HL-60 (cell line): ENCODE measurements around the gene PTK7.

Source experiments
- DNase-seq, 2 experiments: peaks; one replicate each; pipeline ENCODE4 v3.0.0-alpha.2; 2010 to 2020; ENCODE audit warnings: low read depth in 1 of 2, low spot score in 1 of 2
- H3K27ac ChIP-seq: fragments of 250-450 bp; sonication (Bioruptor Pico); replicated peaks from 2 replicates; pipeline ENCODE4 v1.5.1; 2020; ENCODE audit warnings: mild to moderate bottlenecking, moderate library complexity
- H3K27me3 ChIP-seq: fragments of 250-450 bp; sonication (Bioruptor Pico); 2 replicates; pipeline ENCODE4 v1.5.1; 2021; ENCODE audit warnings: mild to moderate bottlenecking, moderate library complexity; ENCODE audit not compliant: insufficient read depth, poor library complexity, severe bottlenecking
- H3K4me3 ChIP-seq: replicated peaks from 2 replicates; pipeline ENCODE4 v1.5.1; 2011; ENCODE audit warnings: mild to moderate bottlenecking, control low read depth, low read length; ENCODE audit not compliant: insufficient read depth
- GABPA ChIP-seq: IDR thresholded peaks from 2 replicates; pipeline ENCODE4 v1.6.1; 2012; ENCODE audit warnings: low read depth
- POLR2AphosphoS5 ChIP-seq: IDR thresholded peaks from 2 replicates; pipeline ENCODE4 v1.6.1; 2012; ENCODE audit warnings: low read depth
- SPI1 ChIP-seq: IDR thresholded peaks from 2 replicates; pipeline ENCODE4 v1.6.1; 2012; ENCODE audit warnings: low read depth, mild to moderate bottlenecking, borderline replicate concordance
- TF ChIP-seq, protein P1 (sequence below): IDR thresholded peaks from one replicate; pipeline ENCODE4 v1.5.1; 2011; ENCODE audit warnings: low read length, control low read depth, inconsistent platforms; ENCODE audit not compliant: insufficient read depth
- TF ChIP-seq, protein P2 (sequence below): IDR thresholded peaks from 2 replicates; pipeline ENCODE4 v1.6.1; 2012; ENCODE audit warnings: low read depth; ENCODE audit not compliant: insufficient replicate concordance

Gene PTK7

DNA sequence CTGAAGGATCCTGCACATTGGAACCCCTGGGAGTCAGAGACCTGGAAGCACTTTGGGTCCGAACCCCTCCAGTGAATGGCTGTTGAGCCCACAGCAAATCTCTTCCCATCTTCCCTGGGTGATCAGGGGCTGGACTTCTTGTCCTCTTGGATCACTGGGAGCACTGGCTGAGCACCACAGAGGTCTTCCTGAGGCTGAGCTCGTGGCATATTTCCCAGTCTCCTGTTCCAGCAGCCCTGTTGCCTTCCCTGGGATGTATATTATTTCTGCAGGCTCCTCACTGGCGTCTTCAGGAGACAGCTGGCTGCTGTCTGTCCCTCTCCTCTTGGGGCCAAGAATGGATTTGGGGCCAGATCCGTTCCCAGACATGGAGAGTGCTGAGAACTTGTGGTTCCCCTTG, 43.4 kb downstream of the PTK7 start:
- TF ChIP-seq SPI1 (no peak), GABPA (no peak), POLR2AphosphoS5 (no peak)
- TF ChIP-seq, protein P1, sequence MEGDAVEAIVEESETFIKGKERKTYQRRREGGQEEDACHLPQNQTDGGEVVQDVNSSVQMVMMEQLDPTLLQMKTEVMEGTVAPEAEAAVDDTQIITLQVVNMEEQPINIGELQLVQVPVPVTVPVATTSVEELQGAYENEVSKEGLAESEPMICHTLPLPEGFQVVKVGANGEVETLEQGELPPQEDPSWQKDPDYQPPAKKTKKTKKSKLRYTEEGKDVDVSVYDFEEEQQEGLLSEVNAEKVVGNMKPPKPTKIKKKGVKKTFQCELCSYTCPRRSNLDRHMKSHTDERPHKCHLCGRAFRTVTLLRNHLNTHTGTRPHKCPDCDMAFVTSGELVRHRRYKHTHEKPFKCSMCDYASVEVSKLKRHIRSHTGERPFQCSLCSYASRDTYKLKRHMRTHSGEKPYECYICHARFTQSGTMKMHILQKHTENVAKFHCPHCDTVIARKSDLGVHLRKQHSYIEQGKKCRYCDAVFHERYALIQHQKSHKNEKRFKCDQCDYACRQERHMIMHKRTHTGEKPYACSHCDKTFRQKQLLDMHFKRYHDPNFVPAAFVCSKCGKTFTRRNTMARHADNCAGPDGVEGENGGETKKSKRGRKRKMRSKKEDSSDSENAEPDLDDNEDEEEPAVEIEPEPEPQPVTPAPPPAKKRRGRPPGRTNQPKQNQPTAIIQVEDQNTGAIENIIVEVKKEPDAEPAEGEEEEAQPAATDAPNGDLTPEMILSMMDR: no peak
- TF ChIP-seq, protein P2, sequence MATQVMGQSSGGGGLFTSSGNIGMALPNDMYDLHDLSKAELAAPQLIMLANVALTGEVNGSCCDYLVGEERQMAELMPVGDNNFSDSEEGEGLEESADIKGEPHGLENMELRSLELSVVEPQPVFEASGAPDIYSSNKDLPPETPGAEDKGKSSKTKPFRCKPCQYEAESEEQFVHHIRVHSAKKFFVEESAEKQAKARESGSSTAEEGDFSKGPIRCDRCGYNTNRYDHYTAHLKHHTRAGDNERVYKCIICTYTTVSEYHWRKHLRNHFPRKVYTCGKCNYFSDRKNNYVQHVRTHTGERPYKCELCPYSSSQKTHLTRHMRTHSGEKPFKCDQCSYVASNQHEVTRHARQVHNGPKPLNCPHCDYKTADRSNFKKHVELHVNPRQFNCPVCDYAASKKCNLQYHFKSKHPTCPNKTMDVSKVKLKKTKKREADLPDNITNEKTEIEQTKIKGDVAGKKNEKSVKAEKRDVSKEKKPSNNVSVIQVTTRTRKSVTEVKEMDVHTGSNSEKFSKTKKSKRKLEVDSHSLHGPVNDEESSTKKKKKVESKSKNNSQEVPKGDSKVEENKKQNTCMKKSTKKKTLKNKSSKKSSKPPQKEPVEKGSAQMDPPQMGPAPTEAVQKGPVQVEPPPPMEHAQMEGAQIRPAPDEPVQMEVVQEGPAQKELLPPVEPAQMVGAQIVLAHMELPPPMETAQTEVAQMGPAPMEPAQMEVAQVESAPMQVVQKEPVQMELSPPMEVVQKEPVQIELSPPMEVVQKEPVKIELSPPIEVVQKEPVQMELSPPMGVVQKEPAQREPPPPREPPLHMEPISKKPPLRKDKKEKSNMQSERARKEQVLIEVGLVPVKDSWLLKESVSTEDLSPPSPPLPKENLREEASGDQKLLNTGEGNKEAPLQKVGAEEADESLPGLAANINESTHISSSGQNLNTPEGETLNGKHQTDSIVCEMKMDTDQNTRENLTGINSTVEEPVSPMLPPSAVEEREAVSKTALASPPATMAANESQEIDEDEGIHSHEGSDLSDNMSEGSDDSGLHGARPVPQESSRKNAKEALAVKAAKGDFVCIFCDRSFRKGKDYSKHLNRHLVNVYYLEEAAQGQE: no peak
- no peak for DNase-seq
- no peak overlapping the region for H3K4me3 ChIP-seq
- H3K27ac ChIP-seq: no peak overlapping the region
- H3K27me3 ChIP-seq: no peaks in the 10 kb centered on the region

DNA sequence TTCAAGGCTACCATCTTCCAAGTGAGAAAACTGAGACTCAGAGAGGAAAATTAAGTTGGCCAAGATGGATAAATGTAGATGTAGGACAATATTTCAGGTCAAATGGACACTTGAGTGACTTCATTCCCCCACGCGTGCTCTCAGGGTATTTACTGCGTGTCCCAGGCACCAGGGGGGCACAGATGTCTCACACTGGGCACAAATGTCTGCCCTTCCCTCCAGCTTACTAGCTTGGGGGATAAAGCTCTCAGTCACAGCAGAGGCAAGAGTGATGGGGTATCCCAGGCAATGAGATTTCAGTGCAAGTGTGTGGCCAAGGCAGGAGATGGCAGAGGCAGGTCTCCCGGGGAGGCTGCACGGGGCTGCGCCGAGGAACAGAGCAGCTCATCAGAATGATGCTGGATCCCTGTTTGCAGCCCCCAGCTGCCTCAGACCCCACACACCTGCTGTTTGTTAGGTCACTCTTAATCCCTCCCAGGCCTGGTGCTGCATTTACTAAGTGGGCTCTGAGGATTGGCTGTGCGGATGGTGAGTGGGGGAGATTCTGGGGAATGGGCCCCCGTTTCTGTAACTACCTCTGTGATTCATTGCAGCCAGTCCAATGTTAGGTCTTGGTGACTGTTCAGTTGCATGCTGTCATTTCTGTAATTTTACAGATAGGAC, 44.1 kb downstream of the PTK7 start:
- no peak overlapping the region for H3K4me3 ChIP-seq
- TF ChIP-seq SPI1 (no peak), GABPA (no peak), POLR2AphosphoS5 (no peak)
- TF ChIP-seq, protein P2: no peak
- TF ChIP-seq, protein P1: no peak
- no peak overlapping the region for H3K27ac ChIP-seq
- no peaks in the 10 kb centered on the region for H3K27me3 ChIP-seq
- DNase-seq: no peak

DNA sequence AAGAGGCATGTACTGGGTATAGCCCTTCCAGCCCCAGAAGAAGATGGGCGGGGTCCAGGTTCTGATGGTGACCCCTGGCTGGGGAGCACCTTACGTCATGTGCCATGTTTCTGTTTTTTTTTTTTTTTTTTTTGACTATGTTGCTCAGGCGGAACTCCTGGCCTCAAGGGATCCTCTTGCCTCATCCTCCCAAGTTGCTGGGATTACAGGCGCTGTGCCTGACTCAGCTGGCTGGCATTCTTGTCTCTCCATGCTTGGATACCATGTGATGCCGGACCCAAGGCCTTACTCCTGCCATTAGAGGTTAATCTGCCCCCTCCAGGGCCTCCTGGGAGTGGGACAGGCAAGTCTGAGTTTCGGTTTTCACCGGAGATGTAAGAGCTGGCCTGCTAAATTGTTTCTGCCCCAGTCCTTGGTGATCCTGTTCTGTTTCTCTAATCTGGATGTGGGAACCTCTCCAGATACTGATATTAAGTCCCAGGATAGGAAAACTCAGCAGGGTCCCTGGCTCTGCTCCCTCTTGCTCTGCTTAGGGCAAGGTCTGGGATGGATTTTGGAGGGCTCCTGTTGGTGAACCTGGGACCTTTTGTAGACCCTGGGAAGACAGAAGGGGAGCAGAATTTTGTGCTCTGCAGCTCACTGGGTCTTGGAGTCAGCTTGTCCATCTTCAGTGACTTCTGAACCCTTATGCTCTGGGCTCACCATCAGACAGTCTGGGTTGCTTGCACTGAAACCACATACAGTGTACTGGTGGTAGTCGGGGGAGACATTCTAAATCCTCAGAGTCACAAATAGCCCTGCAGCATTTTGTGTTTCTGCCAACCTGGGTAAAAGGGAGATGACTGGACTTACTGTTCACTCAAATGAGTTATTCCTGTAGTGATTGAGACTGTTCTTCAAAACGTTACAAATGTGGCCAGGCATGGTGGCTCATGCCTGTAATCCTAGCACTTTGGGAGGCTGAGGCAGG, 45.1 kb downstream of the PTK7 start:
- no peaks in the 10 kb centered on the region for H3K27me3 ChIP-seq
- TF ChIP-seq, protein P1: no peak
- TF ChIP-seq SPI1: no peak
- H3K4me3 ChIP-seq: no peak overlapping the region
- no peak overlapping the region for H3K27ac ChIP-seq
- DNase-seq: no peak
